HFFc6 (cell line): Measurements from ENCODE around the gene PELO. TPM values are rescaled to one million over a fixed set of nuclear protein-coding genes. Genes with fewer than 3 reads are reported as not detected.

Experiments used
- DNase-seq: peaks from one replicate; pipeline ENCODE4 v3.0.0-alpha.2; 2018
- H3K27ac Mint-ChIP-seq: 2 replicates; pipeline ENCODE4 v1.8.0; 2020; ENCODE audit warnings: mild to moderate bottlenecking, mixed read lengths
- H3K27me3 Mint-ChIP-seq: 2 replicates; pipeline ENCODE4 v1.8.0; 2021; ENCODE audit warnings: mild to moderate bottlenecking, moderate library complexity, mixed read lengths; ENCODE audit not compliant: insufficient read depth
- H3K36me3 Mint-ChIP-seq: 2 replicates; pipeline ENCODE4 v1.8.0; 2021; ENCODE audit warnings: low read depth, mixed read lengths
- H3K4me1 Mint-ChIP-seq: 2 replicates; pipeline ENCODE4 v1.8.0; 2020; ENCODE audit warnings: low read depth, mixed read lengths
- H3K4me3 Mint-ChIP-seq: 2 replicates; pipeline ENCODE4 v1.8.0; 2020; ENCODE audit warnings: mild to moderate bottlenecking, moderate library complexity, mixed read lengths
- H3K9me3 Mint-ChIP-seq: 2 replicates; pipeline ENCODE4 v1.8.0; 2020; ENCODE audit warnings: mild to moderate bottlenecking, mixed read lengths
- total RNA-seq, 6 experiments: library from RNA; stranded (reverse); fragmentation: NEBNext Ultra II Directional; extraction: Animal tissue kit (Norgen Biotek cat#: 25700); gene quantifications; 2 replicates in 1 of 6; 3 replicates in 5 of 6; pipeline ENCODE4 v1.2.3, GENCODE V29; 2021
- TF ChIP-seq, protein P1 (sequence below): fragments of 200-600 bp; sonication (generic); IDR thresholded peaks from 2 replicates; pipeline ENCODE4 v1.5.0; 2021; ENCODE audit warnings: antibody characterized with exemption, mild to moderate bottlenecking

PELO gene
- total RNA-seq, 6 experiments from 2014 or later: 52.6 to 77.2 (median 72.8) TPM

DNA sequence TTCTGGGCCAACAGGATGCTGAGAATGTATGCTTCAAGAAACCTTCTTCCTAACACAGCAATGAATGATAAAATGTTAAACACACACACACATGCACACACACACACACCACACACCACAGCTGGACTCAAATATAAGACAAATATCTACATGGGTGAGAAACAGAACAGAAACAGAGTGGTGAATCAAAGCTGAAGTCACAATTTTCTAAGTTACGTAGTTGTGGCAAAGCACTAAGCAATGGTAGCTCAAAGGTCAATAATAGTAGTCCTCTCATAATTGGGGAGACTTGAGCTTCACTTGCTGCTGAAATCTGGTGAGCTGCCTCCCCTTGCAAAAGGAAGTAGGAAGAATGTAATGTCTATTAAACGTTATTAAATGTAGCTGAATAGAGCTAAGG, 33.7 kb upstream of the PELO start:
- H3K4me1 Mint-ChIP-seq: peaks cover 14% of the 10 kb centered on the region
- H3K27ac Mint-ChIP-seq: no peak overlapping the region
- H3K4me3 Mint-ChIP-seq: no peak overlapping the region
- peaks cover 4% of the 10 kb centered on the region for H3K27me3 Mint-ChIP-seq
- TF ChIP-seq, protein P1, sequence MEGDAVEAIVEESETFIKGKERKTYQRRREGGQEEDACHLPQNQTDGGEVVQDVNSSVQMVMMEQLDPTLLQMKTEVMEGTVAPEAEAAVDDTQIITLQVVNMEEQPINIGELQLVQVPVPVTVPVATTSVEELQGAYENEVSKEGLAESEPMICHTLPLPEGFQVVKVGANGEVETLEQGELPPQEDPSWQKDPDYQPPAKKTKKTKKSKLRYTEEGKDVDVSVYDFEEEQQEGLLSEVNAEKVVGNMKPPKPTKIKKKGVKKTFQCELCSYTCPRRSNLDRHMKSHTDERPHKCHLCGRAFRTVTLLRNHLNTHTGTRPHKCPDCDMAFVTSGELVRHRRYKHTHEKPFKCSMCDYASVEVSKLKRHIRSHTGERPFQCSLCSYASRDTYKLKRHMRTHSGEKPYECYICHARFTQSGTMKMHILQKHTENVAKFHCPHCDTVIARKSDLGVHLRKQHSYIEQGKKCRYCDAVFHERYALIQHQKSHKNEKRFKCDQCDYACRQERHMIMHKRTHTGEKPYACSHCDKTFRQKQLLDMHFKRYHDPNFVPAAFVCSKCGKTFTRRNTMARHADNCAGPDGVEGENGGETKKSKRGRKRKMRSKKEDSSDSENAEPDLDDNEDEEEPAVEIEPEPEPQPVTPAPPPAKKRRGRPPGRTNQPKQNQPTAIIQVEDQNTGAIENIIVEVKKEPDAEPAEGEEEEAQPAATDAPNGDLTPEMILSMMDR: no peak
- no peaks in the 10 kb centered on the region for H3K36me3 Mint-ChIP-seq
- no peak for DNase-seq
- no peaks in the 10 kb centered on the region for H3K9me3 Mint-ChIP-seq

DNA sequence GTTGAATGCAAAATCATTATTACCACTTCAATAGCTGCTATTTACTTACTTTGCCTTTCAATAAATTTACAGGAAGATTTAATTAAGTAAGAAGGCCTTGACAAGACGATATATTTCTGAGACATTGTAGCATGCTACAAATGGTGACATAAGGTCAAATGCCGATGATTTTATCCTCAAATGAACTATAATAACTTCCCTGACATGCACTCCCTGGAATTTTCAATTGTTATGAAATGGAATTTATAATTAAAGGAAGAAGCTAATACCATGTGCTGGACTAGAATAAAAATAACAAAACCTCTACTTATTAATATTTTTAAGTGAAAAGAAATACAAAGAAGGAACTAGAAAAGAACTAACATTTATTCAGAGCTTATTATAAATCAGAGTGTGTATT, 30.2 kb upstream of the PELO start:
- TF ChIP-seq, protein P1: no peak
- DNase-seq: no peak
- H3K27me3 Mint-ChIP-seq: peaks cover 4% of the 10 kb centered on the region
- no peaks in the 10 kb centered on the region for H3K9me3 Mint-ChIP-seq
- H3K4me1 Mint-ChIP-seq: peaks cover 14% of the 10 kb centered on the region
- H3K27ac Mint-ChIP-seq: no peak overlapping the region
- no peak overlapping the region for H3K4me3 Mint-ChIP-seq
- no peaks in the 10 kb centered on the region for H3K36me3 Mint-ChIP-seq

DNA sequence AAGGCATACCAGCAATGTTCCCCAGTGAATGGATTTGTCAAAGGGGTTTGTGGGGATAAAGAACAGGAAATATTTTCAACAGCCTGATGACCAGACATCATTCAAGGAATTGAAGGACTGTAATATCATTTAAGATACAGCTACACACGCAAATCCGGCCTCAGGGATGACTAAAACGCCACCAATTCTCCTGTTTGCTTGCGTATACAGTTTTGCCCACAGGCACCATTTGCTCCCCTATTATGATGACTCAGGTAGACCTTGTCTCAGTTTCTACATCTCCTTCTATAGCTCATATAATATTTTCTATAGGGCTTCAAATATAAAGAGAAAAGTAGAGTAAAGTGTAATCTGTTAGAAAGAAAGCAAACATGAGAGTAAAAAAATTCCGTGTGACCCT, 29.7 kb upstream of the PELO start:
- H3K4me1 Mint-ChIP-seq: peaks cover 14% of the 10 kb centered on the region
- H3K27me3 Mint-ChIP-seq: peaks cover 4% of the 10 kb centered on the region
- TF ChIP-seq, protein P1: no peak
- no peaks in the 10 kb centered on the region for H3K36me3 Mint-ChIP-seq
- DNase-seq: no peak
- no peak overlapping the region for H3K27ac Mint-ChIP-seq
- no peaks in the 10 kb centered on the region for H3K9me3 Mint-ChIP-seq
- no peak overlapping the region for H3K4me3 Mint-ChIP-seq

DNA sequence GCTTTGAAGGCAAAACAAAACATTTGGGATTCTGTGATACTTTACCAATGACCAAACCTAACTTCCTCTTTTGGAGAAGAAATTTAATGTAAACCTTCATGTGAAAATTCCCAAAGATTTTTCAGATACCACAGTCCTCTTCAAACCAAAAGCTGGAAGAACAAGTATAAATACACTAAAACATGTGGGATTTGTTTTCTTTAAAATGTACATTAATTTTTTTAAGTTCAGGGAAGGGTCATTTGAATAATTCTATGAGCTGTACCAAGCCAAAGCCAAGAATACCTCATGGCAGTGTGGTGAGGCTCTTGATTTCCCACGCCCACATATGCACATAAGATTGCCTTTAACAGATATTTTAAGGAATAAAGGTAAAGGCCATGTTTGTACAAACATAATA, 28.4 kb upstream of the PELO start:
- TF ChIP-seq, protein P1: no peak
- Mint-ChIP-seq H3K27me3 (no peaks in the 10 kb centered on the region), H3K27ac (no peak overlapping the region), H3K36me3 (no peaks in the 10 kb centered on the region), H3K4me3 (no peak overlapping the region), H3K9me3 (no peaks in the 10 kb centered on the region), H3K4me1 (peaks cover 14% of the 10 kb centered on the region)
- no peak for DNase-seq

- Mint-ChIP-seq H3K9me3 (no peaks in the 10 kb centered on the region), H3K27me3 (no peaks in the 10 kb centered on the region)
- TF ChIP-seq, protein P1: no peak
Measured at GRCh38 chr5:52760695-52761366, 26.9 kb upstream of the PELO start.

More at GRCh38 chr5:52760695-52761366, 26.9 kb upstream of the PELO start:
- Mint-ChIP-seq H3K4me1 (peaks cover 14% of the 10 kb centered on the region), H3K4me3 (no peak overlapping the region), H3K27ac (no peak overlapping the region), H3K36me3 (no peaks in the 10 kb centered on the region)
- DNase-seq: no peak
